Fibroblast of villous mesenchyme (primary cell): Measurements from ENCODE around the gene PSD2. TPM values are rescaled to one million over a fixed set of nuclear protein-coding genes. Genes with fewer than 3 reads are reported as not detected.

Experiments
- DNase-seq: peaks from one replicate; pipeline ENCODE4 v3.0.0-alpha.2; 2010; ENCODE audit warnings: low read depth
- H3K4me3 ChIP-seq: 2 replicates; pipeline ENCODE4 v1.5.1; 2011; ENCODE audit warnings: low read depth, mild to moderate bottlenecking, low read length
- total RNA-seq: library from RNA; depleted of rRNA; stranded (reverse); fragments of >200 nt; gene quantifications from 2 replicates; pipeline ENCODE4 v1.2.3, GENCODE V29; 2012
- TF ChIP-seq, protein P1 (sequence below): IDR thresholded peaks from 2 replicates; pipeline ENCODE4 v1.5.1; 2012; ENCODE audit warnings: low read depth, mild to moderate bottlenecking, low read length; ENCODE audit not compliant: insufficient read depth

The PSD2 gene
- total RNA-seq, 1 donor, result not detected

GRCh38 chr5:139863855-139864558, 68.4 kb downstream of the PSD2 start:
- H3K4me3 ChIP-seq, result no peak overlapping the region
- peak; percentile 51 for DNase-seq
- TF ChIP-seq, protein P1, sequence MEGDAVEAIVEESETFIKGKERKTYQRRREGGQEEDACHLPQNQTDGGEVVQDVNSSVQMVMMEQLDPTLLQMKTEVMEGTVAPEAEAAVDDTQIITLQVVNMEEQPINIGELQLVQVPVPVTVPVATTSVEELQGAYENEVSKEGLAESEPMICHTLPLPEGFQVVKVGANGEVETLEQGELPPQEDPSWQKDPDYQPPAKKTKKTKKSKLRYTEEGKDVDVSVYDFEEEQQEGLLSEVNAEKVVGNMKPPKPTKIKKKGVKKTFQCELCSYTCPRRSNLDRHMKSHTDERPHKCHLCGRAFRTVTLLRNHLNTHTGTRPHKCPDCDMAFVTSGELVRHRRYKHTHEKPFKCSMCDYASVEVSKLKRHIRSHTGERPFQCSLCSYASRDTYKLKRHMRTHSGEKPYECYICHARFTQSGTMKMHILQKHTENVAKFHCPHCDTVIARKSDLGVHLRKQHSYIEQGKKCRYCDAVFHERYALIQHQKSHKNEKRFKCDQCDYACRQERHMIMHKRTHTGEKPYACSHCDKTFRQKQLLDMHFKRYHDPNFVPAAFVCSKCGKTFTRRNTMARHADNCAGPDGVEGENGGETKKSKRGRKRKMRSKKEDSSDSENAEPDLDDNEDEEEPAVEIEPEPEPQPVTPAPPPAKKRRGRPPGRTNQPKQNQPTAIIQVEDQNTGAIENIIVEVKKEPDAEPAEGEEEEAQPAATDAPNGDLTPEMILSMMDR, result peak; percentile 87

DNA sequence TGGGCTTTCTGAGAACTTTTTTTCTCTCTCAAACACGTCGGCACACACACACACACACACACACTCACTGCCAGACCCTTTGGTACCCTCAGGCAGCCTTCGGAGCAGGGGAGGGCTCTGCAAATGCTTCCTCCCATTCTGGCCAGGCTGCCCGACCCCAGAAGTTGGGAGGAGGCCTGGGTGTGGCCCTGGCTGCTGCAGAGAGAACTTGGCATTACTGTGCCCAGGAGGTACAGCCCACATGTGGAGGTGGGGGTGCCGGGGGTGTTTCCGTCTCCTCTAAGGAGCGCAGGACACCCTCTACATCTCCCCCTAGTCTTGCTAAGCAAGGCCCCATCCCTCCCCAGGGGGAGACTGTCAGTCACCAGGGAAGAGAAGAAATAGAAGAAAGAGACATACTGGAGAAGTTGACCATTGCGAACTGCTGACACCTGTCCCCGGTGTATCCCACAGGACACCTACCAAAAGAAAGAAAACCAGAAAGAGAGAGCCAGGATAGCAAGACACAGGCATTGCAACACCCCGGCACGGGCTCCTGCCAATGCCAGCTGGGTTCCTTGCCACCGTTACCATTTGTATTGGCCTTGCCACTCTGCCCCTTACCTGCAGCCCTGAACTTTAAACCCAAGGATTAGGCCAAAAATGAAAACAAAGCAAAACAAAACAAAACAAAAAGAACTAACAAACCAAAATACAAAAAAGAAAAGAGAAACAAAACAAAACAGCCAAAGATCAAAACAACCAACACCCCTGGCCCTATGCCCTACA, 69.3 kb downstream of the PSD2 start:
- TF ChIP-seq, protein P1, result no peak
- DNase-seq, result no peak

GRCh38 chr5:139867109-139867508, 71.5 kb downstream of the PSD2 start:
- H3K4me3 ChIP-seq, result no peak overlapping the region
- TF ChIP-seq, protein P1, result no peak
- no peak for DNase-seq

More for the DNA sequence above, 69.3 kb downstream of the PSD2 start:
- H3K4me3 ChIP-seq, result no peak overlapping the region

GRCh38 chr5:139867581-139867980, 72.0 kb downstream of the PSD2 start:
- TF ChIP-seq, protein P1, result no peak
- DNase-seq, result no peak
- no peak overlapping the region for H3K4me3 ChIP-seq

DNA sequence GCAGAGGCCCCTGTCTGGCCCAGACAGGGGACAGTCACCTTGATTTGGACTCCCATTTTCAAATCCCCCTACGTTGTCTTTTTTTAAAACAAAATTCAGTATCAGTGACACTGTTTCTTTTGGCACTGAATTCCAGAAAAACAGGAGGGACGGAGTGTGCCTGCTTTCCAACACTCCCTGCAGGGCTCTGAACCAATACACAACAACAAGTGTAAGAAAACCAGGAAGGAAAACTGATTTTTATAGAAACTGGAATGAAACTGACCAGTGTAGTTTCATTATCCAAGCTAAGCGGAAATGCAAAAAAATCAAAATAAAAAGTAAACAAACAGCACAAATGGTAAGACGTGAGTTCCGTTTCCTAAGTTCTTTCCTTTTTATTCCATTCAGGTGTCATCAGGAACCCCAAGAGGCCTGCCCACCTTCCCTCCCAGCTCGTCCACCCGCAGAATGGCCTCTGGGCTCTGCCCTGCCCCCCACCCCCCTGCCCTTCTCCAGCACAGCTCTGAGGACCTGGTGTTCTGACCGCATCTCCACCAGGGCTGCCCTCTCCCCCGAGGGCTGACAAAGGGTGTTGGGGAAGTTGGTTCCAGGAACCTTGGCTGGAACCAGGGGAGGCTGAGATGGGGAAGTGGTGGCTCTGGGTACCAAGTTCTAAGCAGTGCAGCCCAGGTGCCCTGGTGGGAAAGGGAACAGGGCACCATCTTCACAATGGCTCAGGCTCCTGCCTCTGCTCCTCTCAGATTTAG, 73.6 kb downstream of the PSD2 start:
- no peak for DNase-seq
- TF ChIP-seq, protein P1, result no peak
- H3K4me3 ChIP-seq, result no peak overlapping the region

DNA sequence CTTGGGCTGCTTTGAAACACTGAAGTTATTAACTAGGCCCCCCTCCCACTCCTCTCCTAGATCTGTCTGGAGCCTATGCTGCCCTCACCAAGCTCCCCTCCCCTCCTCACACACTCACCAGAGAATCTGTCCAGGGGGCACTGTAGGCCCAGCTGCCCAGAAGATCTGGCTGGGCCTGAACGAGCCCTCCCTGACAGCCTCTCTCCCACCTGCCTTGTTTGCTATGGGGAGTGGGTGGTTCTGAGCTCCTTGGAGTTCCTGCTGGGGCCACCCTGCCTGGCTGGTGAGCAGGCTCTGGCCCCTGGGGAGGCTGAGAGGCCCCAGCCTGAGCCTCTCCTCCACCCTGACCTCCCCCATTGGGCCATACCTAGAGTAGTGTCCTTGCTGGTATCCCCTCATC, 75.1 kb downstream of the PSD2 start:
- no peak for DNase-seq
- H3K4me3 ChIP-seq, result no peak overlapping the region
- TF ChIP-seq, protein P1, result no peak
